ENCODE data around the gene SNORC.

Gene SNORC

DNA sequence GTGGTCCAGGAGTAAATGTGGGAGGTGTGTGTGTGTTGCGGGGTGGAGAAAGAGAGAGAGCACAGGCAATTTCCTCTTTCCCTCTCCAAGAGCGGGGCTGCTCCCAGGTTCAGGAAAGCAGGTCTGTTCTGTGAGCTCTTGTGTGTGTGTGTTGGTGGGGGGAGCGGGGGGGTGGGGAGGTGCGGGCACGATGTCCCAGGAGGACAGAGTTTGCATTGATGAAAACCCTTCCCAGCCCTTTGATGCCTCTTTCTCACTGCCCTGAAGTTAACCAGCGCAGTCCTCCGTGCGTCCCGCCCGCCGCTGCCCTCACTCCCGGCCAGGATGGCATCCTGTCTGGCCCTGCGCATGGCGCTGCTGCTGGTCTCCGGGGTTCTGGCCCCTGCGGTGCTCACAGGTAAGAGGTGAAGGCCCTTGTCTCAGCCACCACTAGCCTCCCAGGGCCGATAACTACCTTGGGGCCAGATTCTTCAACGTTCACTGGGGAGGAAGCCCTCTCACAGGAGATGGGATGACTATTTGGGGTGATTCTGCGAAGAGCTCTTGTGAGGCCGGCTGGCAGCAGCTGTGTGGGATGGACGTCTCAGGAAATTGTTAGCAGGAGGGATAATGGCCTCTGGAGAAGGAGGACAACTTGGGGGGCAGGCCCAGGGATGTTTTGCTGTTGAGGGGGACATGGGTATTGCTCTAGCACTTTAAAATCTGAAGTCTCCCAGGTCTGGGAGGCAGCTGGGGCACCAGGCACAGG is at the start of gene SNORC:
Gene SNORC, plus strand, starts transcription at position 247 of the 748 bp plus-strand sequence. Its CDS starts 78 bp downstream, at position 325.
- no peak for TF ChIP-seq CTCF (IDR thresholded peaks at IDR 0.05)
- no peaks in the 10 kb centered on the region for H3K36me3 ChIP-seq
- H3K4me3 ChIP-seq = no peak within 1 kb of the TSS
- H3K4me1 ChIP-seq = peaks cover 0 to 8% (median 0%) of the 10 kb centered on the region in 4 donors
- H3K27ac ChIP-seq = no peak within 1 kb of the TSS
- no peaks in the 10 kb centered on the region for H3K9me3 ChIP-seq
- intact Hi-C loops (cut with DNase I; ENCODE audit: low total_unique reads) = no loop called here
- H3K27me3 ChIP-seq = peaks cover 0 to 10% of the 10 kb centered on the region in 2 donors
- peak; percentile 5 to 38 for DNase-seq

- intact Hi-C loops (cut with DNase I; ENCODE audit: low total_unique reads) = no loop called here
- Histone ChIP-seq H3K9me3 (no peaks in the 10 kb centered on the region), H3K4me1 (no peaks in the 10 kb centered on the region), H3K4me3 (no peak overlapping the region), H3K27ac (no peak overlapping the region), H3K27me3 (no peaks in the 10 kb centered on the region), H3K36me3 (peaks cover 50 to 71% (median 54%) of the 10 kb centered on the region in 3 donors)
- no peak for TF ChIP-seq CTCF (IDR thresholded peaks at IDR 0.05)
- no peak for DNase-seq
Measured at GRCh38 chr2:232829988-232830387, 40.1 kb upstream of the SNORC start.

GRCh38 chr2:232831496-232831895 is 38.6 kb upstream of the SNORC start:
- no peaks in the 10 kb centered on the region for H3K4me1 ChIP-seq
- intact Hi-C loops (cut with DNase I; ENCODE audit: low total_unique reads) = no loop called here
- no peak for TF ChIP-seq CTCF (IDR thresholded peaks at IDR 0.05)
- no peak overlapping the region for H3K4me3 ChIP-seq
- no peak overlapping the region for H3K27ac ChIP-seq
- H3K9me3 ChIP-seq = no peaks in the 10 kb centered on the region
- peaks cover 43 to 72% (median 55%) of the 10 kb centered on the region in 3 donors for H3K36me3 ChIP-seq
- no peaks in the 10 kb centered on the region for H3K27me3 ChIP-seq
- no peak for DNase-seq

- Histone ChIP-seq H3K27ac (no peak overlapping the region), H3K27me3 (no peaks in the 10 kb centered on the region), H3K9me3 (no peaks in the 10 kb centered on the region), H3K4me3 (no peak overlapping the region), H3K4me1 (peaks cover 0 to 6% (median 0%) of the 10 kb centered on the region in 4 donors), H3K36me3 (peaks cover 36 to 77% (median 63%) of the 10 kb centered on the region in 3 donors)
- TF ChIP-seq CTCF (IDR thresholded peaks at IDR 0.05) = no peak
- intact Hi-C loops (cut with DNase I; ENCODE audit: low total_unique reads) = no loop called here
- DNase-seq = no peak
Measured at GRCh38 chr2:232833830-232834229, 36.2 kb upstream of the SNORC start.

DNA sequence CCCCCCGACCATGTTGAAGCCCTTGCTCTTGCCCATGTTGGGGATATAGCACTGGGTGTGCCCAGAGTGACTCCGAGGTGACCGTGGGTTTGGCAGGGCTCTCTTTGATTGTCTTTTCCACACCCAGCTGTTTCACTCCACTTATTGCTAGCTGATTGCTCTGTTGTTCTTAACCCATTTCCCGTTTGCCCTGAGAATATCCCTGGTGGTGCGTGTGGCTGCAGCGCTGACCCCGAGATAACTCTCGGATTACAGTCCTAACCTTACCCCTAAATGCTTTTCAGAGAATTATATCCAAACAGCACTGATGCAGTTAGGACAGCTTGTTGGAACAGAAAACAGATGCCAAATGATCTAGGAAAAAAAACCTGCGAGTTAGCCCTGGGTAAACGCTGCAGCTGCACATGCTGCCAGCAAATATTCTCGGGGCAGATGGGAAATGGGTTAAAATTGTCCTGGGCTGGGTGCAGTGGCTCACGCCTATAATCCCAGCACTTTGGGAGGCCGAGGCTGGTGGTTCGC is 34.3 kb upstream of the SNORC start:
- intact Hi-C loops (cut with DNase I; ENCODE audit: low total_unique reads) = no loop called here

More for the DNA sequence above, 34.3 kb upstream of the SNORC start:
- Histone ChIP-seq H3K4me1 (peaks cover 0 to 7% (median 0%) of the 10 kb centered on the region in 4 donors), H3K36me3 (peaks cover 38 to 84% (median 68%) of the 10 kb centered on the region in 3 donors), H3K4me3 (no peak overlapping the region), H3K27me3 (no peaks in the 10 kb centered on the region), H3K9me3 (no peaks in the 10 kb centered on the region), H3K27ac (no peak overlapping the region)
- TF ChIP-seq CTCF (IDR thresholded peaks at IDR 0.05) = no peak
- no peak for DNase-seq
